GM12878 (cell line): ENCODE results near the gene SLC25A45. TPM values are rescaled to one million over a fixed set of nuclear protein-coding genes. Genes with fewer than 3 reads are reported as not detected.
A peak's percentile ranks its signal among the peaks of the same experiment; 100 is the strongest.

Source experiments
- CTCF ChIP-seq, 3 experiments: IDR thresholded peaks in 2 of 3; conservative IDR thresholded peaks in 1 of 3; 2 replicates each; pipeline ENCODE4 v1.5.1; 2011; ENCODE audit warnings: low read depth in 3 of 3, low read length in 3 of 3, mild to moderate bottlenecking in 3 of 3, control low read depth in 2 of 3, moderate library complexity in 2 of 3, inconsistent platforms in 1 of 3, mixed read lengths in 1 of 3; ENCODE audit not compliant: control insufficient read depth in 2 of 3, insufficient read depth in 1 of 3; ENCODE audit errors: extremely low read depth in 1 of 3
- E2F4 ChIP-seq: IDR thresholded peaks from 2 replicates; pipeline ENCODE4 v1.6.1; 2012; ENCODE audit warnings: low read depth, low read length, improper control_type of control experiment
- E4F1 ChIP-seq: fragments of 450-650 bp; IDR thresholded peaks from 2 replicates; pipeline ENCODE4 v1.6.1; 2018; ENCODE audit warnings: borderline replicate concordance, mild to moderate bottlenecking; ENCODE audit not compliant: partially characterized antibody
- EED ChIP-seq: sonication (generic); IDR thresholded peaks from 2 replicates; pipeline ENCODE4 v1.6.1; 2016; ENCODE audit warnings: antibody characterized with exemption, low read depth
- EP300 ChIP-seq, 2 experiments: fragments of 150-350 bp in 1 of 2; IDR thresholded peaks; 2 replicates each; pipeline ENCODE4 v1.6.1; 2011 to 2012; ENCODE audit warnings: low read depth in 2 of 2, low read length in 2 of 2, borderline replicate concordance in 1 of 2, improper control_type of control experiment in 1 of 2, inconsistent platforms in 1 of 2; ENCODE audit not compliant: control insufficient read depth in 1 of 2
- ESRRA ChIP-seq: IDR thresholded peaks from 2 replicates; pipeline ENCODE4 v1.6.1; 2012; ENCODE audit warnings: mild to moderate bottlenecking, low read length, improper control_type of control experiment
- GATAD2B ChIP-seq: fragments of 450-650 bp; conservative IDR thresholded peaks from 2 replicates; pipeline ENCODE4 v1.6.1; 2017; ENCODE audit warnings: low read depth, mild to moderate bottlenecking, moderate library complexity
- MTA2 ChIP-seq: fragments of 450-650 bp; IDR thresholded peaks from 2 replicates; pipeline ENCODE4 v1.6.1; 2016; ENCODE audit warnings: low read depth, mild to moderate bottlenecking, moderate library complexity
- MYB ChIP-seq: fragments of 150-350 bp; IDR thresholded peaks from 2 replicates; pipeline ENCODE4 v1.6.1; 2014; ENCODE audit warnings: mild to moderate bottlenecking, low read depth, low read length, borderline replicate concordance
- POLR2A ChIP-seq: IDR thresholded peaks from 2 replicates; pipeline ENCODE4 v1.6.1; 2011; ENCODE audit warnings: low read depth, mild to moderate bottlenecking, low read length
- PRDM15 ChIP-seq: fragments of 450-650 bp; formaldehyde crosslinking; IDR thresholded peaks from 2 replicates; pipeline ENCODE4 v1.4.0; 2020; ENCODE audit warnings: mild to moderate bottlenecking, moderate library complexity
- RFX5 ChIP-seq: IDR thresholded peaks from 2 replicates; pipeline ENCODE4 v1.6.1; 2011; ENCODE audit warnings: low read depth, low read length, improper control_type of control experiment
- SRF ChIP-seq, 2 experiments: IDR thresholded peaks; 2 replicates each; pipeline ENCODE4 v1.6.1; 2011; ENCODE audit warnings: low read depth in 2 of 2, low read length in 2 of 2, mild to moderate bottlenecking in 1 of 2, moderate library complexity in 1 of 2
- YY1 ChIP-seq: IDR thresholded peaks from 2 replicates; pipeline ENCODE4 v1.6.1; 2011; ENCODE audit warnings: low read depth, mild to moderate bottlenecking, low read length
- ZBTB11 ChIP-seq: fragments of 450-650 bp; formaldehyde crosslinking; IDR thresholded peaks from 2 replicates; pipeline ENCODE4 v1.5.0; 2022; ENCODE audit warnings: mild to moderate bottlenecking, missing genetic modification characterization
- polyA plus RNA-seq, 11 experiments: library from polyadenylated mRNA; depleted of rRNA in 4 of 11; unstranded in 6 of 11; stranded (reverse) in 5 of 11; fragments of >200 nt; fragmentation: Nextera tagmentation in 4 of 11; fragmentation: Illumina TruSeq in 1 of 11; extraction: Ambion mirVana in 4 of 11; extraction: Trizol in 1 of 11; gene quantifications; 1 replicate in 1 of 11; 2 replicates in 10 of 11; pipeline versions ENCODE4 v1.2.1 to v1.2.3, GENCODE V29; 2011 to 2016; ENCODE audit warnings: inconsistent platforms in 2 of 11, missing spikeins in 2 of 11, low read depth in 1 of 11
- total RNA-seq, 4 experiments: library from RNA; depleted of rRNA in 3 of 4; stranded (reverse); fragments of >200 nt in 3 of 4; fragmentation: Illumina TruSeq in 1 of 4; extraction: Trizol in 1 of 4; gene quantifications; 2 replicates each; pipeline versions ENCODE4 v1.2.1 to v1.2.3, GENCODE V29; 2013 to 2021

SLC25A45 gene
- total and polyA plus RNA-seq, 10 of the 15 experiments (the other 5 are each of a cell fraction or from before 2014, with no cell fraction given) = 4.1 to 35.2 (median 20.3) TPM

- no peak for TF ChIP-seq EED
- no peak for TF ChIP-seq RFX5
- TF ChIP-seq E4F1 = no peak
- TF ChIP-seq ESRRA = no peak
- peak; percentile 71 for TF ChIP-seq POLR2A
- no peak for TF ChIP-seq E2F4
- 0 out of 6 replicates have a peak, but pooled peaks of 1 of the 3 experiments have one; percentile 3 for TF ChIP-seq CTCF (IDR thresholded peaks at IDR 0.05 in 2 of 3, conservative IDR thresholded peaks at IDR 0.05 in 1 of 3; ENCODE audit: control insufficient read depth in 2 of 3, extremely low read depth in 1 of 3, insufficient read depth in 1 of 3, low read depth in 3 of 3, low read length in 3 of 3)
- TF ChIP-seq PRDM15 = no peak
- TF ChIP-seq SRF (IDR thresholded peaks at IDR 0.05; ENCODE audit: low read depth in 2 of 2, low read length in 2 of 2) = no peak
- no peak; the same call in 1 of the 2 replicates for TF ChIP-seq ZBTB11 (CRISPR knock-in tag)
- TF ChIP-seq MTA2 = no peak
- no peak for TF ChIP-seq EP300 (IDR thresholded peaks at IDR 0.05; ENCODE audit: borderline replicate concordance in 1 of 2, control insufficient read depth in 1 of 2, low read depth in 2 of 2, low read length in 2 of 2)
- TF ChIP-seq MYB = no peak
- TF ChIP-seq YY1 = no peak
- TF ChIP-seq GATAD2B = no peak
Measured at GRCh38 chr11:65427691-65428577, 45.5 kb upstream of the SLC25A45 start (continued).
